ENCODE measurements around the gene PNCK. TPM values are rescaled to one million over a fixed set of nuclear protein-coding genes. Genes with fewer than 3 reads are reported as not detected.
A peak's percentile ranks its signal among the peaks of the same experiment; 100 is the strongest.
"Not testable (repeated sequence)": the region's sequence is repeated elsewhere in the genome, so short reads cannot be mapped to it uniquely, and the experiment has no call there.

Gene PNCK
- total and polyA plus RNA-seq, 2 experiments from 2014 or later = not detected

DNA sequence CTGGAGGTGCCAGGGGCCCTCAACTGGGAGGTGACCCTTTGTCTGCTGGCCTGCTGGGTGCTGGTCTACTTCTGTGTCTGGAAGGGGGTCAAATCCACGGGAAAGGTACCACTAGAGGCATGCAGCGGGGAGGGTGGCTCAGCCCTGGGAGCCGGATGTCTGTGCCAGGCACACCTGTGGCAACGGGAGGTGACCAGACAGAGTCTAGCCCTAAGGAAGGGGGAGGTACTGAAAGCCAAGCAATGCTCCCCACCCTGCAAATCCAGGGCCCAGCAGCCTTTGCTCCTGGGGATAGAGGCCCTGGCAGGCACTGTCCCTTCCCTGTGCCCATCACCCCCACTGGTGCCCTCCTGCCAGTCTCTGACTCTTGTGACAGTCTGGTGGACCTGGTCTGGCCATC, 18.4 kb upstream of the PNCK start:
- Histone ChIP-seq H3K27ac (no peak overlapping the region), H3K4me1 (ENCODE audit: insufficient read depth) (no peaks in the 10 kb centered on the region), H3K27me3 (replicated peaks; ENCODE audit: insufficient read depth) (no peaks in the 10 kb centered on the region), H4K20me1 (ENCODE audit: insufficient read depth) (no peaks in the 10 kb centered on the region), H3K4me3 (no peak overlapping the region), H2AFZ (no peak overlapping the region), H3K36me3 (ENCODE audit: low read depth) (no peaks in the 10 kb centered on the region), H3F3A (ENCODE audit: insufficient read depth) (no peaks in the 10 kb centered on the region), H3K9me3 (ENCODE audit: low read depth) (no peaks in the 10 kb centered on the region), H3K4me2 (ENCODE audit: unreplicated experiment) (no peak overlapping the region), H3K9me2 (ENCODE audit: insufficient read depth) (no peaks in the 10 kb centered on the region), H3K9ac (no peak overlapping the region), H3K79me2 (ENCODE audit: insufficient read depth) (no peaks in the 10 kb centered on the region)
- TF ChIP-seq EZH2 (IDR thresholded peaks at IDR 0.05; ENCODE audit: insufficient read depth, poor library complexity, severe bottlenecking) = no peak
- TF ChIP-seq EZH2phosphoT487 (IDR thresholded peaks at IDR 0.05; ENCODE audit: insufficient read depth, low read depth) = no peak
- no peak for DNase-seq
- in situ Hi-C loops (cut with MboI) = no loop called here
- 100% methylated on average over 1 to 3 of the region's 4 CpGs for WGBS, 2 experiments (ENCODE audit: low coverage in 1 of 2, low lambda C conversion rate in 2 of 2, missing lambda C conversion rate in 2 of 2)

DNA sequence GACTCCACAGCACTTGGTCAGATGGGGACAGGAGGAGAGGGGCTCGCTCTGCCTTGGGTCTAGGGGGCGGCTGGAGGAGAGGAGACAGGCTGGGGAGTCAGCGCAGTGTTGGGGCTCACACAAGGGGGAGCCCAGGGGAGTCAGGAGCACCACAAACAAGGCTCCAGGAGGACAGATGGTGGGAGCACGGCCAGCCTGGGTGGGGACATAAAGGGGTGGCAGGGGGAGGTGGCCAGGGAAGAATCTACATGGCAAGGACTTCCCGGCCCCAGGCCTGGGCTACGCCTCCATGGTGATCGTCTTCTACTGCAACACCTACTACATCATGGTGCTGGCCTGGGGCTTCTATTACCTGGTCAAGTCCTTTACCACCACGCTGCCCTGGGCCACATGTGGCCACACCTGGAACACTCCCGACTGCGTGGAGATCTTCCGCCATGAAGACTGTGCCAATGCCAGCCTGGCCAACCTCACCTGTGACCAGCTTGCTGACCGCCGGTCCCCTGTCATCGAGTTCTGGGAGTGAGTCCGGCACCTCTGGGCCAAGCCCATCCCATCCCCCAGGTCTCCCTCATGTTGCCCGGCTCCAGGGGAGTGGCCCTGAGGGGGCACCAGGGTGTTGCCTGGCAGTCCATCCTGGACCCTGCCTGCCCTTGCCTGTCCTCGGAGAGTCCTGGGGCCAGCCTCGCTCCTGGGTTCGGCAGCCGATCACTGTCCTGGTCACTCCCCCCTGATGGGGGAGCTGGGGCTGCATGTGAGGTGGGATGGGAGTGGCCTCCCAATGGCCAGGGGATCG, 17.6 kb upstream of the PNCK start:
- H3K79me2 ChIP-seq (ENCODE audit: insufficient read depth); H3K4me2 ChIP-seq (ENCODE audit: unreplicated experiment); H3K36me3 ChIP-seq (ENCODE audit: low read depth); H3K9me2 ChIP-seq (ENCODE audit: insufficient read depth); H3K27me3 ChIP-seq (replicated peaks; ENCODE audit: insufficient read depth); DNase-seq; H4K20me1 ChIP-seq (ENCODE audit: insufficient read depth); H3K27ac ChIP-seq; H3K9me3 ChIP-seq (ENCODE audit: low read depth); H3K9ac ChIP-seq; H3F3A ChIP-seq (ENCODE audit: insufficient read depth); H3K4me3 ChIP-seq; H3K4me1 ChIP-seq (ENCODE audit: insufficient read depth); in situ Hi-C loops (cut with MboI); H2AFZ ChIP-seq: not testable (repeated sequence)
- 83 to 100% methylated on average over 2 to 9 of the region's 21 CpGs for WGBS, 2 experiments (ENCODE audit: low coverage in 1 of 2, low lambda C conversion rate in 2 of 2, missing lambda C conversion rate in 2 of 2)

DNA sequence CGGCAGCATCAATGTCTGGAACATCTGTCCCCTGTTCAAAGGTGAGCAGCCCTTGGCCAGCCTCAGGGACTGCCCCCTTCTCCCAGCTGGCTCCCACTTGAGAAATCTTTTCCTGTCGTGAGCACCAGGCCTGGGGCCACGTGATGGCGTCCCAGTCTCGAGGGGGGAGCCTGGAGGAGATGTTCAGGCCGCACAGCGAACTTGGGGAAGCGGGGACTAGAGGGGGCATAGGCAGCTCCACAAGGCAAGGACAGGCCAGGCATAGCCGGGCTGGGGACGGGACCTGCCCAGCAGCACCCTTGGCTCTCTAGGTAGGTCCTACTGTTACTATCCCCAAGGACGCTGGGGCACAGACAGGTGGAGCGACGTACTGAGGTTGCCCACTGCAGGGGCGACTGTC, 16.9 kb upstream of the PNCK start:
- Histone ChIP-seq H3K4me2 (ENCODE audit: unreplicated experiment) (no peak overlapping the region), H3K9me3 (ENCODE audit: low read depth) (no peaks in the 10 kb centered on the region)
- in situ Hi-C loops (cut with MboI) = no loop called here

DNA sequence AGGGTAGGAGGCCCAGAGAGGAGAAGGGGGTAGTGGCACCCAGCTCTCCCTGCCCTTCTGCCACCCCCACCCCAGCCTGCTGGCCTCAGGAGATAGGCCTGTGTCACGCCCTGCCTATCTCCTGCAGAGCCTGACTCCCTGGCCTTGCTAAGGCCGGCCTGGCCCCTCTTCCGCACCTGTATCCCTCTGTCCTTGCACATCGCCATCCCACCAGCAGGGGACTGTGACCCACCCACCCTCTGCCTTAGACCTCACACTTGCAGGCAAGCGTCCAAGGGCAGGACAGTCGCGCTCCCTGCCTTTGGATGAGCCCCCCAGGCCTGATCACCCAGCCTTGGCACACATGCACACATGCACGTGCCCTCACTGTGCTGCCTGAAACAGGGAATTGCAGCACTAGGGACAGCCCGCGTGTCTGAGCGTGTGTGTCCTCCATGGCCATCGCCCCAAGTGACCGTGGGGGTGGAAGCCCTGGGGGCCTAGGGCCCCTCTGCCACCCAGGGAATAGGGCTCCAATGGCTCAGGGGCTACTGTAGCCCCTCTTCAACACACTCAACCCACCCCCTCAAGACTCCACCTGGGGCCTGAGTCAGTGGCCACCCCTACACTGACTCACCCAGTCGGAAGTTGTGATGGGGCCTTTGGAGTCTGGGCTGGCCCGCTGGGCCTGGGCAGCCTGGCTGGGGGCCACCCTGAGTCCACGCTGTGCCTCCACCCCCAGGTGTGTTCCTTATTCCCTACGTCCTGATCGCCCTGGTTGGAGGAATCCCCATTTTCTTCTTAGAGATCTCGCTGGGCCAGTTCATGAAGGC, 16.2 kb upstream of the PNCK start:
- Histone ChIP-seq H4K20me1 (ENCODE audit: insufficient read depth) (no peaks in the 10 kb centered on the region), H3F3A (ENCODE audit: insufficient read depth) (no peaks in the 10 kb centered on the region), H3K27me3 (replicated peaks; ENCODE audit: insufficient read depth) (no peaks in the 10 kb centered on the region), H3K4me1 (ENCODE audit: insufficient read depth) (no peaks in the 10 kb centered on the region), H3K4me2 (ENCODE audit: unreplicated experiment) (peak overlapping the region; percentile 35), H3K9ac (peak overlapping the region; percentile 57), H3K9me3 (ENCODE audit: low read depth) (no peaks in the 10 kb centered on the region), H2AFZ (no peak overlapping the region), H3K9me2 (ENCODE audit: insufficient read depth) (no peaks in the 10 kb centered on the region), H3K27ac (peak overlapping the region; percentile 52; the same call in 1 of the 2 replicates), H3K79me2 (ENCODE audit: insufficient read depth) (no peaks in the 10 kb centered on the region), H3K36me3 (ENCODE audit: low read depth) (no peaks in the 10 kb centered on the region), H3K4me3 (peak overlapping the region; percentile 48; the same call in 1 of the 2 replicates)
- peak; percentile 52 for DNase-seq
- 57 to 68% methylated on average over 8 to 10 of the region's 19 CpGs for WGBS, 2 experiments (ENCODE audit: low coverage in 1 of 2, low lambda C conversion rate in 2 of 2, missing lambda C conversion rate in 2 of 2)
- in situ Hi-C loops (cut with MboI) = no loop called here
- TF ChIP-seq EZH2phosphoT487 (IDR thresholded peaks at IDR 0.05; ENCODE audit: insufficient read depth, low read depth) = no peak
- TF ChIP-seq EZH2 (IDR thresholded peaks at IDR 0.05; ENCODE audit: insufficient read depth, poor library complexity, severe bottlenecking) = no peak

More for the DNA sequence above, 16.9 kb upstream of the PNCK start:
- Histone ChIP-seq H3K27ac (no peak overlapping the region), H3K4me3 (no peak overlapping the region), H3K36me3 (ENCODE audit: low read depth) (no peaks in the 10 kb centered on the region), H3K4me1 (ENCODE audit: insufficient read depth) (no peaks in the 10 kb centered on the region), H3K27me3 (replicated peaks; ENCODE audit: insufficient read depth) (no peaks in the 10 kb centered on the region), H3K9me2 (ENCODE audit: insufficient read depth) (no peaks in the 10 kb centered on the region), H3K9ac (no peak overlapping the region), H3K79me2 (ENCODE audit: insufficient read depth) (no peaks in the 10 kb centered on the region), H4K20me1 (ENCODE audit: insufficient read depth) (no peaks in the 10 kb centered on the region), H2AFZ (no peak overlapping the region), H3F3A (ENCODE audit: insufficient read depth) (no peaks in the 10 kb centered on the region)
- DNase-seq = no peak
- TF ChIP-seq EZH2 (IDR thresholded peaks at IDR 0.05; ENCODE audit: insufficient read depth, poor library complexity, severe bottlenecking) (no peak), EZH2phosphoT487 (IDR thresholded peaks at IDR 0.05; ENCODE audit: insufficient read depth, low read depth) (no peak)
- 71 to 88% methylated on average over 3 to 5 of the region's 14 CpGs for WGBS, 2 experiments (ENCODE audit: low coverage in 1 of 2, low lambda C conversion rate in 2 of 2, missing lambda C conversion rate in 2 of 2)
